A673 (cell line): ENCODE results near the gene OXTR. TPM values are rescaled to one million over a fixed set of nuclear protein-coding genes. Genes with fewer than 3 reads are reported as not detected.

Source experiments
- BruUV-seq: library from RNA; stranded (reverse); fragments of 400-500 nt; replicated peaks from 2 replicates; lab custom pipeline; 2021; lab: Mats Ljungman, UMichigan
- CTCF ChIA-PET: fragments of 300-600 bp; sonication (Branson Sonifier 250); formaldehyde crosslinking; loops from one replicate; lab custom pipeline; 2022; ENCODE audit warnings: antibody characterized with exemption; lab: Charles Lee
- POLR2A ChIA-PET: fragments of 300-600 bp; sonication (Branson Sonifier 250); formaldehyde crosslinking; loops from one replicate; lab custom pipeline; 2022; ENCODE audit warnings: antibody characterized with exemption; ENCODE audit not compliant: low non-redundant PET; lab: Charles Lee
- DNase-seq: peaks from one replicate; pipeline ENCODE4 v3.0.0-alpha.2; 2015; ENCODE audit warnings: low spot score
- H3K27ac ChIP-seq: fragments of 200-600 bp; sonication (generic); 2 replicates; pipeline ENCODE4 v1.5.1; 2016; ENCODE audit warnings: mixed run types, low read depth, mild to moderate bottlenecking, mixed read lengths, antibody characterized with exemption, low read length; ENCODE audit not compliant: poor library complexity, severe bottlenecking
- H3K27me3 ChIP-seq: fragments of 200-600 bp; sonication (generic); replicated peaks from 2 replicates; pipeline ENCODE4 v1.6.1; 2017; ENCODE audit warnings: mixed run types, low read depth, mild to moderate bottlenecking, mixed read lengths, antibody characterized with exemption, low read length; ENCODE audit not compliant: insufficient read depth, poor library complexity
- H3K36me3 ChIP-seq: fragments of 200-600 bp; sonication (generic); 2 replicates; pipeline ENCODE4 v1.6.1; 2016; ENCODE audit warnings: mixed run types, mild to moderate bottlenecking, mixed read lengths, antibody characterized with exemption, low read length; ENCODE audit not compliant: insufficient read depth, poor library complexity, severe bottlenecking
- H3K4me1 ChIP-seq: fragments of 200-600 bp; sonication (generic); 2 replicates; pipeline ENCODE4 v1.6.1; 2017; ENCODE audit warnings: mixed run types, mild to moderate bottlenecking, mixed read lengths, antibody characterized with exemption, low read length; ENCODE audit not compliant: insufficient read depth, poor library complexity, severe bottlenecking
- H3K4me3 ChIP-seq: fragments of 200-600 bp; sonication (generic); 2 replicates; pipeline ENCODE4 v1.5.1; 2016; ENCODE audit warnings: low read depth, mixed run types, mild to moderate bottlenecking, mixed read lengths, low read length; ENCODE audit not compliant: poor library complexity, severe bottlenecking
- H3K9me3 ChIP-seq: fragments of 200-600 bp; sonication (generic); 2 replicates; pipeline ENCODE4 v1.6.1; 2016; ENCODE audit warnings: mixed run types, low read depth, mild to moderate bottlenecking, mixed read lengths, antibody characterized with exemption, low read length; ENCODE audit not compliant: poor library complexity, severe bottlenecking
- EZH2 ChIP-seq: fragments of 200-600 bp; sonication (generic); IDR thresholded peaks from 2 replicates; pipeline ENCODE4 v1.6.1; 2017; ENCODE audit warnings: borderline replicate concordance, low read depth, mild to moderate bottlenecking, mixed read lengths, antibody characterized with exemption, low read length; ENCODE audit not compliant: poor library complexity, severe bottlenecking
- intact Hi-C: fragments of 100-400 bp; cut with micrococcal nuclease; formaldehyde crosslinking; loops from one replicate; pipeline ENCODE4 v1.10.0; 2022; ENCODE audit not compliant: unreplicated experiment
- total RNA-seq: library from RNA; stranded (reverse); gene quantifications from 2 replicates; pipeline ENCODE4 v1.2.3, GENCODE V29; 2021
- TF ChIP-seq, protein P1 (sequence below): fragments of 300-800, 200-600 bp; sonication (generic); conservative IDR thresholded peaks from 2 replicates; pipeline ENCODE4 v1.5.1; 2017; ENCODE audit warnings: low read depth, mild to moderate bottlenecking, antibody characterized with exemption, low read length, moderate library complexity, mixed read lengths

Gene OXTR
- total RNA-seq, 1 experiment from 2014 or later = 6.5 TPM

DNA sequence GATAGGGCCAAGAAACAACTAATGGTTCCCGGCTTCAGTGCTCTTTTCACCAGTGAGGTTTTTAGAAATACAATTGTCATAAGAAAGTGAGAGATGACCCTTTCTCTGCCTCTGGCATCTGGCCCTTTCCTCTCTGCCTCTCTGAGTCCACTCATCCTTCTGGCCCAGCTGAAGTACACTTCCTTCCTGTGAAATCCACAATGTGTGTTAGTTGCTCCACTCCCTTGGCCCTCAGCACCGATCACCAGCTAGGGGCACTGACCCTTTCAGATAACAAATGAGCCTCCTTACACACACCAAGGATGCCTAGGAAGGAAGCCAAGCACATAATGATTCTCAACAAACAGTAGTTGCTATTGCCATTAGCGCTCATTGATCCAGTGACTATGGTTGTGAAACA is 38.8 kb downstream of the OXTR start:
- CTCF ChIA-PET = no interaction called here
- no peak for DNase-seq
- Histone ChIP-seq H3K9me3 (no peaks in the 10 kb centered on the region), H3K4me3 (no peak overlapping the region), H3K27me3 (no peaks in the 10 kb centered on the region), H3K36me3 (no peaks in the 10 kb centered on the region), H3K27ac (no peak overlapping the region), H3K4me1 (no peaks in the 10 kb centered on the region)
- POLR2A ChIA-PET = no interaction called here
- intact Hi-C loops = no loop called here
- no TSS peak for BruUV-seq
- no peak for TF ChIP-seq EZH2
- TF ChIP-seq, protein P1, sequence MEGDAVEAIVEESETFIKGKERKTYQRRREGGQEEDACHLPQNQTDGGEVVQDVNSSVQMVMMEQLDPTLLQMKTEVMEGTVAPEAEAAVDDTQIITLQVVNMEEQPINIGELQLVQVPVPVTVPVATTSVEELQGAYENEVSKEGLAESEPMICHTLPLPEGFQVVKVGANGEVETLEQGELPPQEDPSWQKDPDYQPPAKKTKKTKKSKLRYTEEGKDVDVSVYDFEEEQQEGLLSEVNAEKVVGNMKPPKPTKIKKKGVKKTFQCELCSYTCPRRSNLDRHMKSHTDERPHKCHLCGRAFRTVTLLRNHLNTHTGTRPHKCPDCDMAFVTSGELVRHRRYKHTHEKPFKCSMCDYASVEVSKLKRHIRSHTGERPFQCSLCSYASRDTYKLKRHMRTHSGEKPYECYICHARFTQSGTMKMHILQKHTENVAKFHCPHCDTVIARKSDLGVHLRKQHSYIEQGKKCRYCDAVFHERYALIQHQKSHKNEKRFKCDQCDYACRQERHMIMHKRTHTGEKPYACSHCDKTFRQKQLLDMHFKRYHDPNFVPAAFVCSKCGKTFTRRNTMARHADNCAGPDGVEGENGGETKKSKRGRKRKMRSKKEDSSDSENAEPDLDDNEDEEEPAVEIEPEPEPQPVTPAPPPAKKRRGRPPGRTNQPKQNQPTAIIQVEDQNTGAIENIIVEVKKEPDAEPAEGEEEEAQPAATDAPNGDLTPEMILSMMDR = no peak

DNA sequence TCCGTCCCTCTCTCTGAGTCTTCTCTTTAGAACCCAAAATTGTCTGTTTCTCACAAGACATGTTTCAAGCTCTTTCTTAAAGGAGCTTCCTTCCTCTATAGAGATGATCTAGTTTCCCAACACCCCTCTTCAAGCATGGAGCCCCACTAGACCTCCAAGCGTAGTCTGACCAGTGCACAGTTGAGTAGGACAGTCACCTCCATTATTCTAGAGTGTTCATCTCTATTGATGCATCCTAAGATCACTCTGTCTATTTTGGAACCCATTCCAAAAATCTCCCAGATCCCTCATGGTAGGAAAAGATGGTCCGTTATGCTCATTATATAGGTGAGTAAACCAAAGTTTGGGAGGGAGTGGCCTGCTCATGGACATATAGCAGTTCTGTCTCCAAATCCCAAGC is 39.9 kb downstream of the OXTR start:
- intact Hi-C loops = no loop called here
- no peak overlapping the region for H3K27ac ChIP-seq
- TF ChIP-seq EZH2 = no peak
- TF ChIP-seq, protein P1 = no peak
- ChIA-PET CTCF (no interaction called here), POLR2A (no interaction called here)
- DNase-seq = no peak
- no peaks in the 10 kb centered on the region for H3K4me1 ChIP-seq
- H3K9me3 ChIP-seq = no peaks in the 10 kb centered on the region
- H3K27me3 ChIP-seq = no peaks in the 10 kb centered on the region
- H3K4me3 ChIP-seq = no peak overlapping the region
- H3K36me3 ChIP-seq = no peaks in the 10 kb centered on the region
- no TSS peak for BruUV-seq

DNA sequence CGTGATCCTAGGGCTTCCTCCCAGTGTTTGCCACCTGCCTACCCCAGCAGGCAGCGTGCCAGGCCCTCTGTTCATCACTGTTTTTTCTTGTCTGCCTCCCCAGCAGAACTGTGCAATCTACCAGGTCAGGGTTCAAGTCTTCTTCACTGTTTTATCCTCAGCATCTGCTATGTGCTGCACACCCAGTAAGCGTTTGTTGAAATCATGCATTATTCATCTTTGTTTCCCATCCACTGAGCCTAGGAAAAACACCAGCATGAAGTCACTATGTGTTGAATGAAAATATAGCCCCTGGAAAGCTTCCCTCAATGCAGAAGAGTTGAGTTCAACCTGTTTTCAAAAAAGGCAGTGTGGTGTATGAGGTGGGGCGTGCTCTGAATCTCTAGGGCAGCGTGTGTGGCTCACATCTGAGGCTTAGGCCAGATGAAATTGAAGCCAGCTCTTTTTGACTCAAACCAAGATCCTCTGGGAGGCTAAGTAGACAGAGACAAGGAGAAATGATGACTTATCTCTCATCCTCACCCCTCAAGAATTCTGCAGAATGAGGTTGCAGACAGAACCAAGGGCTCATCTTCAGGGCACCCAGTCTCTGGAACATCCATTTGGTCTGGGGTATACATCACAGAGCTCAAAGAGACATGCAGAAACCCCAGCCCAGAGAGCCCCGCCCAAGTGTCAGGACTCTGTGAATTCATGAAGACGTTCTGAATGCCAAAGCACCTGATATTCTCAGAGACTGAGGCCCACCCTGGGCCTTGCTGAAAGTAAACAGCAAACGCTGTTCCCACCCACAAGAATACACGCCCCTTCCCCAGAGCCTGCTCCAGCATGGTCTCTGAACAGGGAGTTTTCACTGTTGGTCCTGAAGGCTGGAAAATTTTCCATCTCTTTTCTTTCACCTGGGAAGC is 41.6 kb downstream of the OXTR start:
- BruUV-seq = no TSS peak
- Histone ChIP-seq H3K27me3 (no peaks in the 10 kb centered on the region), H3K4me3 (no peak overlapping the region), H3K36me3 (no peaks in the 10 kb centered on the region), H3K9me3 (no peaks in the 10 kb centered on the region), H3K27ac (no peak overlapping the region), H3K4me1 (no peaks in the 10 kb centered on the region)
- DNase-seq = no peak
- CTCF ChIA-PET = no interaction called here
- TF ChIP-seq EZH2 = no peak
- intact Hi-C loops = no loop called here
- POLR2A ChIA-PET = no interaction called here
